HepG2 (cell line): Measurements from ENCODE around the gene PRDM12. TPM values are rescaled to one million over a fixed set of nuclear protein-coding genes. Genes with fewer than 3 reads are reported as not detected.

Experiments used
- ATAC-seq: fragments of 200-7000 bp; cut with Tn5 transposase; 3 replicates; pipeline ENCODE4 v1.9.1; 2020; ENCODE audit warnings: mild to moderate bottlenecking, moderate library complexity
- BruUV-seq: library from RNA; stranded (reverse); fragments of 400-500 nt; replicated peaks from 2 replicates; lab custom pipeline; 2021; lab: Mats Ljungman, UMichigan
- CTCF ChIA-PET: fragments of 300-600 bp; formaldehyde crosslinking; extraction: SDS; loops from one replicate; lab custom pipeline; 2021; ENCODE audit warnings: low total read pairs, inconsistent platforms, low intra/inter-chr PET ratio; lab: Yijun Ruan, JAX
- POLR2A ChIA-PET: fragments of 350-600 bp; sonication (Branson Sonifier 250); formaldehyde crosslinking; loops from one replicate; lab custom pipeline; 2020; ENCODE audit warnings: antibody characterized with exemption, inconsistent platforms; lab: Yijun Ruan, JAX
- DNase-seq: peaks from one replicate; pipeline ENCODE4 v3.0.0-alpha.2; 2015; ENCODE audit warnings: low spot score
- FAIRE-seq: peaks from 3 replicates; lab custom pipeline; 2011; peaks lifted over from hg19 to GRCh38; lab: Jason Lieb, UNC
- H2AFZ ChIP-seq: one replicate; pipeline ENCODE4 v1.6.1; 2011; ENCODE audit warnings: low read length, inconsistent platforms
- H3K27ac ChIP-seq: fragments of 300-600 bp; 3 replicates; pipeline ENCODE4 v1.8.0; 2011; ENCODE audit warnings: mixed run types, mild to moderate bottlenecking, mixed read lengths, low read length, inconsistent platforms; ENCODE audit not compliant: insufficient read depth; ENCODE audit errors: extremely low read length
- H3K27me3 ChIP-seq, 2 experiments: fragments of 200-600 bp in 1 of 2; 2 replicates in 1 of 2; 3 replicates in 1 of 2; pipeline versions ENCODE4 v1.6.0 to v1.8.0; 2011; ENCODE audit warnings: low read length in 2 of 2, mild to moderate bottlenecking in 2 of 2, moderate library complexity in 2 of 2, inconsistent platforms in 1 of 2; ENCODE audit not compliant: insufficient read depth in 2 of 2, control insufficient read depth in 1 of 2
- H3K36me3 ChIP-seq, 2 experiments: fragments of 200-600 bp in 1 of 2; replicated peaks in 1 of 2; 2 replicates in 1 of 2; 3 replicates in 1 of 2; pipeline versions ENCODE4 v1.5.1 to v1.8.0; 2011; ENCODE audit warnings: low read length in 2 of 2, inconsistent platforms in 1 of 2; ENCODE audit not compliant: insufficient read depth in 2 of 2, control insufficient read depth in 1 of 2
- H3K4me1 ChIP-seq: 2 replicates; pipeline ENCODE4 v1.5.1; 2012; ENCODE audit warnings: low read length, inconsistent platforms; ENCODE audit not compliant: insufficient read depth
- H3K4me2 ChIP-seq: 2 replicates; pipeline ENCODE4 v1.6.0; 2011; ENCODE audit warnings: low read depth, low read length, inconsistent platforms
- H3K4me3 ChIP-seq, 3 experiments: fragments of 200-600 bp in 1 of 3; sonication (generic), shearing (Covaris generic) in 1 of 3; replicated peaks in 1 of 3; 2 replicates each; pipeline ENCODE4 v1.5.1; 2011 to 2016; ENCODE audit warnings: low read length in 3 of 3, inconsistent platforms in 2 of 3, low read depth in 2 of 3, mild to moderate bottlenecking in 2 of 3, control low read depth in 1 of 3, mixed read lengths in 1 of 3; ENCODE audit not compliant: insufficient read depth in 1 of 3
- H3K79me2 ChIP-seq: one replicate; pipeline ENCODE4 v1.6.1; 2011; ENCODE audit warnings: low read length, inconsistent platforms; ENCODE audit not compliant: insufficient read depth
- H3K9ac ChIP-seq: 2 replicates; pipeline ENCODE4 v1.6.0; 2011; ENCODE audit warnings: mild to moderate bottlenecking, low read depth, low read length, inconsistent platforms; ENCODE audit not compliant: insufficient read depth
- H3K9me3 ChIP-seq: 2 replicates; pipeline ENCODE4 v1.5.1; 2012; ENCODE audit warnings: mild to moderate bottlenecking, low read length
- H4K20me1 ChIP-seq: 2 replicates; pipeline ENCODE4 v1.6.0; 2011; ENCODE audit warnings: inconsistent platforms, mild to moderate bottlenecking, low read length, moderate library complexity; ENCODE audit not compliant: insufficient read depth
- EED ChIP-seq: sonication (generic); formaldehyde crosslinking; IDR thresholded peaks from 2 replicates; pipeline ENCODE4 v1.5.0; 2020; ENCODE audit warnings: mild to moderate bottlenecking, missing genetic modification reagents
- ETV5 ChIP-seq: IDR thresholded peaks from 2 replicates; pipeline ENCODE4 v1.6.1; 2018; ENCODE audit warnings: missing biosample characterization, missing genetic modification reagents, inconsistent platforms, borderline replicate concordance
- GABPA ChIP-seq, 2 experiments: IDR thresholded peaks; 2 replicates each; pipeline ENCODE4 v1.6.1; 2011 to 2016; ENCODE audit warnings: low read depth in 2 of 2, low read length in 1 of 2, missing biosample characterization in 1 of 2, missing genetic modification characterization in 1 of 2
- IRF2 ChIP-seq: IDR thresholded peaks from 2 replicates; pipeline ENCODE4 v1.6.1; 2018; ENCODE audit warnings: missing genetic modification reagents, missing compliant biosample characterization
- TCF7L2 ChIP-seq: IDR thresholded peaks from 2 replicates; pipeline ENCODE4 v1.6.1; 2011; ENCODE audit warnings: mild to moderate bottlenecking, low read depth, low read length, moderate library complexity
- ZBTB10 ChIP-seq: sonication (generic); formaldehyde crosslinking; IDR thresholded peaks from 2 replicates; pipeline ENCODE4 v1.4.0; 2020; ENCODE audit warnings: missing genetic modification reagents, borderline replicate concordance
- ZMYM4 ChIP-seq: sonication (generic); formaldehyde crosslinking; IDR thresholded peaks from 2 replicates; pipeline ENCODE4 v1.8.1; 2023; ENCODE audit warnings: mild to moderate bottlenecking, missing genetic modification reagents
- ZNF24 ChIP-seq: fragments of 450-650 bp; IDR thresholded peaks from 2 replicates; pipeline ENCODE4 v1.6.1; 2017; ENCODE audit warnings: antibody characterized with exemption, mild to moderate bottlenecking
- ZNF292 ChIP-seq: sonication (generic); formaldehyde crosslinking; IDR thresholded peaks from 2 replicates; pipeline ENCODE4 v1.8.1; 2022; ENCODE audit warnings: mild to moderate bottlenecking, low read depth, missing genetic modification reagents, borderline replicate concordance
- ZNF343 ChIP-seq: sonication (generic); formaldehyde crosslinking; IDR thresholded peaks from 2 replicates; pipeline ENCODE4 v1.4.0; 2020; ENCODE audit warnings: mild to moderate bottlenecking, missing genetic modification reagents
- ZNF451 ChIP-seq: sonication (generic); formaldehyde crosslinking; IDR thresholded peaks from 2 replicates; pipeline ENCODE4 v1.5.0; 2020; ENCODE audit warnings: mild to moderate bottlenecking, missing genetic modification reagents
- ZNF607 ChIP-seq: sonication (generic); formaldehyde crosslinking; IDR thresholded peaks from 2 replicates; pipeline ENCODE4 v1.5.1; 2020; ENCODE audit warnings: missing genetic modification reagents, mild to moderate bottlenecking, borderline replicate concordance
- ZNF639 ChIP-seq: conservative IDR thresholded peaks from 2 replicates; pipeline ENCODE4 v1.6.1; 2018; ENCODE audit warnings: missing genetic modification reagents
- ZNF644 ChIP-seq: IDR thresholded peaks from 2 replicates; pipeline ENCODE4 v1.6.1; 2016; ENCODE audit warnings: low read depth
- ZSCAN25 ChIP-seq: sonication (generic); formaldehyde crosslinking; IDR thresholded peaks from 2 replicates; pipeline ENCODE4 v1.8.0; 2022; ENCODE audit warnings: mild to moderate bottlenecking, missing genetic modification reagents
- WGBS: methylation state at CpG from one replicate; pipeline ENCODE4 v1.1.6; 2017; ENCODE audit warnings: low lambda C conversion rate; 5-methylcytosine and 5-hydroxymethylcytosine counted together
- in situ Hi-C: cut with HindIII; loops from 2 replicates; pipeline ENCODE4 v1.10.0; 2017; ENCODE audit warnings: low pct_unique_long_range_greater_than_20kb; ENCODE audit not compliant: extremely low pct_ligation_motif_present
- intact Hi-C: fragments of 100-400 bp; cut with micrococcal nuclease; formaldehyde crosslinking; loops from one replicate; pipeline ENCODE4 v1.10.0; 2022; ENCODE audit not compliant: unreplicated experiment
- polyA plus RNA-seq, 8 experiments: library from polyadenylated mRNA; depleted of rRNA in 3 of 8; stranded (reverse) in 7 of 8; unstranded in 1 of 8; fragments of >200 nt; fragmentation: Illumina TruSeq in 4 of 8; extraction: Trizol in 4 of 8; gene quantifications; 2 replicates each; pipeline versions ENCODE4 v1.2.1 to v1.2.3, GENCODE V29; 2011 to 2016; ENCODE audit warnings: low read depth in 4 of 8, missing spikeins in 1 of 8, mixed read lengths in 1 of 8; ENCODE audit not compliant: insufficient read depth in 1 of 8
- total RNA-seq, 5 experiments: library from RNA; depleted of rRNA; stranded (reverse); fragments of >200 nt; fragmentation: Illumina TruSeq; extraction: Trizol; gene quantifications; 2 replicates each; pipeline ENCODE4 v1.2.3, GENCODE V29; 2016; ENCODE audit warnings: low read depth in 1 of 5

Gene PRDM12
- total and polyA plus RNA-seq, 2 of the 13 experiments (the other 11 are each of a cell fraction or from before 2014, with no cell fraction given) = 0.04 to 0.07 TPM

- Histone ChIP-seq H3K9me3 (no peaks in the 10 kb centered on the region), H3K79me2 (no peaks in the 10 kb centered on the region), H3K4me1 (no peaks in the 10 kb centered on the region), H3K27me3 (no peaks in the 10 kb centered on the region), H4K20me1 (no peaks in the 10 kb centered on the region), H3K27ac (no peak overlapping the region), H3K4me2 (no peak overlapping the region), H3K4me3 (no peak overlapping the region), H3K9ac (no peak overlapping the region), H2AFZ (no peak overlapping the region), H3K36me3 (peaks cover 12 to 21% of the 10 kb centered on the region in 2 experiments; a peak in 4 of 5 replicates)
- 97% methylated on average over 13 of the region's 17 CpGs for WGBS
- in situ Hi-C loops = no loop called here
- TF ChIP-seq ETV5 (CRISPR knock-in tag) (no peak), EED (no peak), ZMYM4 (CRISPR knock-in tag) (no peak), ZNF451 (CRISPR knock-in tag) (no peak), ZNF607 (CRISPR knock-in tag) (no peak), ZNF644 (CRISPR knock-in tag) (no peak), ZNF292 (CRISPR knock-in tag) (no peak), GABPA (IDR thresholded peaks at IDR 0.05; ENCODE audit: low read depth, low read length) (no peak), GABPA (CRISPR knock-in tag; IDR thresholded peaks at IDR 0.05; ENCODE audit: low read depth) (no peak), ZNF639 (CRISPR knock-in tag) (no peak), ZNF343 (CRISPR knock-in tag) (no peak), IRF2 (CRISPR knock-in tag) (no peak), ZNF24 (no peak), ZBTB10 (CRISPR knock-in tag) (no peak), ZSCAN25 (CRISPR knock-in tag) (no peak), TCF7L2 (no peak)
- no peak for DNase-seq
- no TSS peak for BruUV-seq
- FAIRE-seq = no peak
- ATAC-seq = peak; percentile 29
- intact Hi-C loops = no loop called here
- ChIA-PET CTCF (no interaction called here), POLR2A (no interaction called here)
Measured at GRCh38 chr9:130639866-130640555, 24.4 kb upstream of the PRDM12 start.
